ENCODE results near the gene SLC4A4.

SLC4A4 gene

DNA sequence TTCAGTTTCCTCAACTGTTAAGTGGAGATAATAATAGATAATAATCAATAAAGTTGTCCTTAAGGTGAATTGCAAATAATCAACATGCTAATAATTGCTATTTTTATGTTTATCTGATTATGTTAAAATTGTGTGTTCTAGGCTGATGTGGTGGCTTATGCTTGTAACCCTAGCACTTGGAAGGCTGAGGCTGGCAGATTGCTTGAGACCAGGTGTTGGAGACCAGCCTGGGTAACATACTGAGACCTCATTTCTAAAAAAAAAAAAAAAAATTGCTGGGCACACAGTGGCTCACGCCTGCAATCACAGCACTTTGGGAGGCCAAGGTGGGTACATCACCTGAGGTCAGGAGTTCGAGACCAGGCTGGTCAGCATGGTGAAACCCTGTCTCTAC is 269.9 kb downstream of the SLC4A4 start:
- DNase-seq: no peak

DNA sequence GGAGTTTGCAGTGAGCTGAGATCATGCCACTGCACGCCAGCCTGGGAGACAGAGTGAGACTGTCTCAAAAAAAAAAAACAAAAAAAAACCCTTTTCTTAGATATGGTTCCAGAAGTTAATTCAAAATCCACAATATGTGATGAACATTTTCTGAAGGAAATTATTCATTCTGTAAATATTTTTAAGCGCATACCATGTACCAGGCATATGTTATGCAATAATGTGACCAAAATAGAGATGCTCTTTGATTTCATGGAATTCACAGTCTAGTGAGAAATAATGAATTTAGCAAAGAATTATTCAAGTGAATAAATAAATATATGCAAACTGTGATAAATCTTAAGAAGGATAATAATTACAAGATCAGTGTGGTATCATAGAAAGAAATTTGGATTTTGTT is 270.3 kb downstream of the SLC4A4 start:
- DNase-seq: no peak

DNA sequence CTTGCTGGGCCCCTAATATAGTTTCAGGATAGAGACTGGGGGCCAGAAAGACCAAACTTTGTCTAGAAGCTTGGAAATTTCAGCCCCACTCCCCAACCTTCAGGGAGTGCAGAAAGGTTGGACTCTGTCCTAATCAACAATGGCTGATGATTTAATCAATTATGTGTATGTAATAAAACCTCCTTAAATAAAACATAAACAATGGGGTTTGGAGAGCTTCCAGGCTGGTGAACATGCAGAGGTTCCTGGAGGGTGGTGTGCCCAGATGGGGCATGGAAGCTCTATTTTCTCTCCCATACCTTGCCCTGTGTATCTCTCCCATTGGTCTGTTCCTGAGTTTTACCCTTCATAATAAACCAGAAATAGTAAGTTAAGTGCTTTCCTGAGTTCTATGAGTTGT is 270.8 kb downstream of the SLC4A4 start:
- DNase-seq: no peak

DNA sequence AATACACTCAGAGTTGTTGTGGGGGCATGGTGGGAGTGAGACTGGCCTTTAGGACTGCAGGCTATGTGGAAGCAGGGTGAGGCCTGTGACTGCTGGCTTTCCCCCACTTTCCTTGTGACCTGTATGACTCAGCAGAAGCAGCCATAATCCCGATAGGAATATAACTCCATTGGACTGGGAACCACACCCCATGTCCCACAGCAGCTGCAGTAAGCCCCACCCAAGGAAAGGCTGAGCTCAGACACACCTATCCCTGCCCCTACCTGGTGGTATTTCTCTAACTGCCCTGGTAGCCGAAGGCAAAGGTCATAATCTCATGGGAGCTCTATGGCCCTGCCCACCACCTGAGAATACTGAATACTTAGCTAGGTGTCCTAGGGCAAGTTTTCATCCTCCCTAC is 275.8 kb downstream of the SLC4A4 start:
- no peak for DNase-seq

DNA sequence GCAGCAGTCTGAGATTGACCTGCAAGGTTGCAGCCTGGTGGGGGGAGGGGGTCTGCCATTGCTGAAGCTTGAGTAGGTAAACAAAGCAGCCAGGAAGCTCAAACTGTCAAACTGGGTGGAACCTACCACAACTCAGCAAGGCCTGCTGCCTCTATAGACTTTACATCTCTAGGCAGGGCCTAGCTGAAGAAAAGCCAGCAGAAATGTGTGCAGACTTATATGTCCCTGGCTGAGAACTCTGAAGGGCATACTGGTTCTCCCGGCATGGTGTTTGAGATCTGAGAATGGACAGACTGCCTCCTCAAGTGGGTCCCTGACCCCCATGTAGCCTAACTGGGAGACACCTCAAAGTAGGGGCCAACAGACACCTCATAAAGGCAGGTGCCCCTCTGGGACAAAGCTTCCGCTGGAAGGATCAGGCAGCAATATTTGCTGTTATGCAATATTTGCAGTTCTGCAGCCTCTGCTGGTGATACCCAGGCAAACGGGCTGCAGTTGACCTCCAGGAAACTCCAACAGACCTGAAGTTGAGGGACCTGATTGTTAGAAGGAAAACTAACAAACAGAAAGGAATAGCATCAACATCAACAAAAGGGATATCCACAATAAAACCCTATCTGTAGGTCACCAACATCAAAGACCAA is 277.5 kb downstream of the SLC4A4 start:
- DNase-seq: no peak

Measured in femur (tissue), 1 donor.